ENCODE results near the gene FRZB.

Gene FRZB

GRCh38 chr2:182845794-182846417 lies 20.5 kb downstream of the FRZB start:
- DNase-seq (ENCODE audit: low read depth, low spot score), result no peak

- DNase-seq (ENCODE audit: low read depth, low spot score), result no peak
Observed at GRCh38 chr2:182836451-182836850, 30.0 kb downstream of the FRZB start.

- no peak for DNase-seq (ENCODE audit: low read depth, low spot score)
Observed at GRCh38 chr2:182834293-182834692, 32.1 kb downstream of the FRZB start.

GRCh38 chr2:182833084-182833854 lies 33.2 kb downstream of the FRZB start:
- no peak for DNase-seq (ENCODE audit: low read depth, low spot score)

- no peak for DNase-seq (ENCODE audit: low read depth, low spot score)
Observed at GRCh38 chr2:182831921-182832320, 34.5 kb downstream of the FRZB start.

- DNase-seq (ENCODE audit: low read depth, low spot score), result no peak
Observed at GRCh38 chr2:182831101-182831500, 35.3 kb downstream of the FRZB start.

GRCh38 chr2:182827182-182827879 lies 39.1 kb downstream of the FRZB start:
- no peak for DNase-seq (ENCODE audit: low read depth, low spot score)

GRCh38 chr2:182826496-182826895 lies 39.9 kb downstream of the FRZB start:
- no peak for DNase-seq (ENCODE audit: low read depth, low spot score)

GRCh38 chr2:182826064-182826463 lies 40.4 kb downstream of the FRZB start:
- DNase-seq (ENCODE audit: low read depth, low spot score), result no peak

GRCh38 chr2:182824767-182825158 lies 41.7 kb downstream of the FRZB start:
- no peak for DNase-seq (ENCODE audit: low read depth, low spot score)

- no peak for DNase-seq (ENCODE audit: low read depth, low spot score)
Observed at GRCh38 chr2:182824056-182824766, 42.2 kb downstream of the FRZB start.

GRCh38 chr2:182822733-182823132 lies 43.7 kb downstream of the FRZB start:
- DNase-seq (ENCODE audit: low read depth, low spot score), result no peak

- no peak for DNase-seq (ENCODE audit: low read depth, low spot score)
Observed at GRCh38 chr2:182821182-182821581, 45.3 kb downstream of the FRZB start.

GRCh38 chr2:182819412-182819811 lies 47.0 kb downstream of the FRZB start:
- DNase-seq (ENCODE audit: low read depth, low spot score), result no peak

GRCh38 chr2:182818925-182819324 lies 47.5 kb downstream of the FRZB start:
- no peak for DNase-seq (ENCODE audit: low read depth, low spot score)

- no peak for DNase-seq (ENCODE audit: low read depth, low spot score)
Observed at GRCh38 chr2:182818501-182818900, 47.9 kb downstream of the FRZB start.

- DNase-seq (ENCODE audit: low read depth, low spot score), result no peak
Observed at GRCh38 chr2:182817558-182817957, 48.9 kb downstream of the FRZB start.

- no peak for DNase-seq (ENCODE audit: low read depth, low spot score)
Observed at GRCh38 chr2:182816866-182817265, 49.6 kb downstream of the FRZB start.

- no peak for DNase-seq (ENCODE audit: low read depth, low spot score)
Observed at GRCh38 chr2:182814804-182815203, 51.6 kb downstream of the FRZB start.

GRCh38 chr2:182814380-182814779 lies 52.1 kb downstream of the FRZB start:
- no peak for DNase-seq (ENCODE audit: low read depth, low spot score)

- no peak for DNase-seq (ENCODE audit: low read depth, low spot score)
Observed at GRCh38 chr2:182810087-182810486, 56.4 kb downstream of the FRZB start.

- no peak for DNase-seq (ENCODE audit: low read depth, low spot score)
Observed at GRCh38 chr2:182807319-182807718, 59.1 kb downstream of the FRZB start.
